Neural cell (in vitro differentiated cells): ENCODE results near the gene MRTFA.

Experiments used
- EP300 ChIP-seq: fragments of 450-650 bp; conservative IDR thresholded peaks from 2 replicates; pipeline ENCODE4 v1.6.1; 2014; ENCODE audit warnings: antibody characterized with exemption, mild to moderate bottlenecking, moderate library complexity; ENCODE audit not compliant: poor library complexity, severe bottlenecking
- POLR2AphosphoS5 ChIP-seq: IDR thresholded peaks from 2 replicates; pipeline ENCODE4 v1.6.1; 2012
- RAD21 ChIP-seq: fragments of 450-650 bp; conservative IDR thresholded peaks from 2 replicates; pipeline ENCODE4 v1.6.1; 2014; ENCODE audit warnings: antibody characterized with exemption, mild to moderate bottlenecking, moderate library complexity
- TF ChIP-seq, protein P1 (sequence below): fragments of 450-650 bp; IDR thresholded peaks from 2 replicates; pipeline ENCODE4 v1.5.1; 2014; ENCODE audit warnings: antibody characterized with exemption, mild to moderate bottlenecking, moderate library complexity; ENCODE audit not compliant: poor library complexity, severe bottlenecking
- TF ChIP-seq, protein P2 (sequence below): IDR thresholded peaks from 2 replicates; pipeline ENCODE4 v1.6.1; 2012; ENCODE audit warnings: borderline replicate concordance

DNA sequence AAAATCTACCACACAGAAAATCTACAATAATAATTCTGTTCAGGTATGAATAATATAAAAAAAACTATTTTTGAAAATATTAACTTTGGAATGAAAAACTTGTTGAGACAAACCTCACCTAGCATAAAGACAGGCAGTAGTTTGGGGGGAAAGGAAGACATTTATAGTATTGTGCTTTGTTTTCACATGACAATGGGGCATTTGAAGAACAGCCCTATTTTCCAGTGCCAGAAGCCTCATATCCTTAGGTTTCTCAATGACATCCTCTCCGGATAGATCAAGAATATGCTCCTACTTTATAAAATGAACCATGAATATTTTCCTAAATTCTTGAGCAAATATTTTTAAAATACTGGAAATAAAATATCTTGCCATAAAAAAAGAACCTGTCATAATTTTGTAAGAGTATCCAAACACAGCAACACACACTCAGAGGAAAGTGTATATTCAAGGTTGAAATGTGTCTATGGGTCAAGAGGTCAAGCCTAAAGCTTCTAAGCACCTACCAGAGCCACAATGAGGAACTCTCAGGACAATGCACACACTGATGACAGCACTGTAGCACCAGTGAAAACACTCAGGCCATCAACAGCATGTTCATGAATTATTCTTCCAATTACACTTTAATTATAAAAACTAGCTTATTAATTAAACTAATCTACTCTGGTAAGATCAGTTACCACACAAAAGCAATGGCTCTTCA, 68.7 kb downstream of the MRTFA start:
- TF ChIP-seq, protein P1, sequence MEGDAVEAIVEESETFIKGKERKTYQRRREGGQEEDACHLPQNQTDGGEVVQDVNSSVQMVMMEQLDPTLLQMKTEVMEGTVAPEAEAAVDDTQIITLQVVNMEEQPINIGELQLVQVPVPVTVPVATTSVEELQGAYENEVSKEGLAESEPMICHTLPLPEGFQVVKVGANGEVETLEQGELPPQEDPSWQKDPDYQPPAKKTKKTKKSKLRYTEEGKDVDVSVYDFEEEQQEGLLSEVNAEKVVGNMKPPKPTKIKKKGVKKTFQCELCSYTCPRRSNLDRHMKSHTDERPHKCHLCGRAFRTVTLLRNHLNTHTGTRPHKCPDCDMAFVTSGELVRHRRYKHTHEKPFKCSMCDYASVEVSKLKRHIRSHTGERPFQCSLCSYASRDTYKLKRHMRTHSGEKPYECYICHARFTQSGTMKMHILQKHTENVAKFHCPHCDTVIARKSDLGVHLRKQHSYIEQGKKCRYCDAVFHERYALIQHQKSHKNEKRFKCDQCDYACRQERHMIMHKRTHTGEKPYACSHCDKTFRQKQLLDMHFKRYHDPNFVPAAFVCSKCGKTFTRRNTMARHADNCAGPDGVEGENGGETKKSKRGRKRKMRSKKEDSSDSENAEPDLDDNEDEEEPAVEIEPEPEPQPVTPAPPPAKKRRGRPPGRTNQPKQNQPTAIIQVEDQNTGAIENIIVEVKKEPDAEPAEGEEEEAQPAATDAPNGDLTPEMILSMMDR: no peak
- TF ChIP-seq, protein P2, sequence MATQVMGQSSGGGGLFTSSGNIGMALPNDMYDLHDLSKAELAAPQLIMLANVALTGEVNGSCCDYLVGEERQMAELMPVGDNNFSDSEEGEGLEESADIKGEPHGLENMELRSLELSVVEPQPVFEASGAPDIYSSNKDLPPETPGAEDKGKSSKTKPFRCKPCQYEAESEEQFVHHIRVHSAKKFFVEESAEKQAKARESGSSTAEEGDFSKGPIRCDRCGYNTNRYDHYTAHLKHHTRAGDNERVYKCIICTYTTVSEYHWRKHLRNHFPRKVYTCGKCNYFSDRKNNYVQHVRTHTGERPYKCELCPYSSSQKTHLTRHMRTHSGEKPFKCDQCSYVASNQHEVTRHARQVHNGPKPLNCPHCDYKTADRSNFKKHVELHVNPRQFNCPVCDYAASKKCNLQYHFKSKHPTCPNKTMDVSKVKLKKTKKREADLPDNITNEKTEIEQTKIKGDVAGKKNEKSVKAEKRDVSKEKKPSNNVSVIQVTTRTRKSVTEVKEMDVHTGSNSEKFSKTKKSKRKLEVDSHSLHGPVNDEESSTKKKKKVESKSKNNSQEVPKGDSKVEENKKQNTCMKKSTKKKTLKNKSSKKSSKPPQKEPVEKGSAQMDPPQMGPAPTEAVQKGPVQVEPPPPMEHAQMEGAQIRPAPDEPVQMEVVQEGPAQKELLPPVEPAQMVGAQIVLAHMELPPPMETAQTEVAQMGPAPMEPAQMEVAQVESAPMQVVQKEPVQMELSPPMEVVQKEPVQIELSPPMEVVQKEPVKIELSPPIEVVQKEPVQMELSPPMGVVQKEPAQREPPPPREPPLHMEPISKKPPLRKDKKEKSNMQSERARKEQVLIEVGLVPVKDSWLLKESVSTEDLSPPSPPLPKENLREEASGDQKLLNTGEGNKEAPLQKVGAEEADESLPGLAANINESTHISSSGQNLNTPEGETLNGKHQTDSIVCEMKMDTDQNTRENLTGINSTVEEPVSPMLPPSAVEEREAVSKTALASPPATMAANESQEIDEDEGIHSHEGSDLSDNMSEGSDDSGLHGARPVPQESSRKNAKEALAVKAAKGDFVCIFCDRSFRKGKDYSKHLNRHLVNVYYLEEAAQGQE: no peak
- no peak for TF ChIP-seq RAD21
- no peak for TF ChIP-seq EP300
- no peak for TF ChIP-seq POLR2AphosphoS5
